ENCODE results near the gene VPS13C. TPM values are rescaled to one million over a fixed set of nuclear protein-coding genes. Genes with fewer than 3 reads are reported as not detected.

Gene VPS13C
- total RNA-seq, 1 donor from 2014 or later: 57.4 TPM

DNA sequence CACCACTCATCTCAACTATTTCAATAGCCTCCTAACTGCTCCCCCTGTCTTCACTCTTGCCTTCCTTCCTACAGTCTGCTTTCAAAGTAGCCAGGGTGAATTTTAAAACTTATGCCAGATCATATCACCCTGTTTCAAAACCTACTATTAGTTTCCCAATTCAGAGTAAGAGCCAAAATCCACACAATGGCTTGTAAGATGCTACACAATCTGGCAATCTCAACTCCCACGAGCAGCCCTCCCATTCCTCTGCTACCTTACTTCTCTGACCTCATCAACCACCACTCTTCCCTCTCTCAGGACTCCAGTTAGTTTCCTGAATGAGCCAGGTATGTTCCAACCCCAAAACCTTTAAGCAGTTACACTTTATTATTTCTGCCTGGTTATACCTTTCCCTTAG is 62.5 kb downstream of the VPS13C start:
- no peaks in the 10 kb centered on the region for H3K27me3 Mint-ChIP-seq (ENCODE audit: low read depth)
- H3K4me1 Mint-ChIP-seq (ENCODE audit: low read depth): peaks cover 8% of the 10 kb centered on the region
- no peak for DNase-seq (ENCODE audit: low spot score)
- H3K36me3 Mint-ChIP-seq (ENCODE audit: low read depth): peaks cover 40% of the 10 kb centered on the region
- no peak overlapping the region for H3K4me3 Mint-ChIP-seq (ENCODE audit: low read depth)
- H3K9me3 Mint-ChIP-seq: no peaks in the 10 kb centered on the region
- intact Hi-C loops (cut with micrococcal nuclease): no loop called here
- no peak overlapping the region for H3K27ac Mint-ChIP-seq

DNA sequence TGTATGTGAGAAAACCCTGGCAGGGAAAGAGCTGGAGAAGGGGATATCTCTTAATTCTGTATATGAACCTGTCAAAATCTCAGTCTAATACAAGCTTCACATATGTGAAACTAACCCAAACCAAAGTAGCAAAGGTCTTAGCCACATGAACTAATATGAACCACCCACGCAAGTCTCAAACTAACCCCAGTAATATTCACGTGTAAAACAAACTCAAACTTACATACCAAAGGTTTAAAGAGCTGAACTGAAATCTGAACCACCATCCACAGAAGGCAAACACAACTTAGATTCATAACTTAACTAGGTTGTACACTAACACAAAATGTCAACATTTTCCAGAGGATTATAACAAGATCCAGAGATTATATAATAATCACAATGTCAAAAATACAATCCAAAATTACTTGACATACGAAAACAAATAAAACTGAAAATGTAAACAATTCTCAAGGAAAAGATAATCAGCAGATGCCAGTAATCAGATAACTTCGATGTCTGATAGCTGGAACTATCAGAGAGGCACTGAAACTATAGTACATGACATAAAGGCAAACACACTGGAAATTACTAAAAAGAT is 64.1 kb downstream of the VPS13C start:
- no peak for DNase-seq (ENCODE audit: low spot score)
- no peak overlapping the region for H3K27ac Mint-ChIP-seq
- no peaks in the 10 kb centered on the region for H3K9me3 Mint-ChIP-seq
- intact Hi-C loops (cut with micrococcal nuclease): no loop called here
- peaks cover 13% of the 10 kb centered on the region for H3K4me1 Mint-ChIP-seq (ENCODE audit: low read depth)
- H3K36me3 Mint-ChIP-seq (ENCODE audit: low read depth): peaks cover 44% of the 10 kb centered on the region
- H3K27me3 Mint-ChIP-seq (ENCODE audit: low read depth): no peaks in the 10 kb centered on the region
- no peak overlapping the region for H3K4me3 Mint-ChIP-seq (ENCODE audit: low read depth)

DNA sequence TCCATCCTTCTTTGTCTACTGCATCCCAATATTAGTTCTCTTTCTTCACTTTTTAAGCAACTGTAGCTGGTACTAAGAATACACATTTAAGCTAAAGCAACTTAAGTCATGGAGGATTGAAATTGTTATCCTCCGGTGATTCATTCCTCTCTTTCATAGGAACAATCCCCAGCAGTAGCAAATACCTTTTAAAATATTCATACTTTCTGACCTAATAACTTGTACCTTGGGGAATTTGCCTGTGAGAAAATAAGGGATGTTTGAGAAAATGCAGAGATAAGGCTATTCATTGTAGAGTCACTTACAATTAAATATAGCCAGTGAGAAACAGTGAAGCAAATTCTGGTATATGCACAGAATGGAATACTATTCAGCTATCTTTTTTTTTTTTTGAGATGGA is 66.0 kb downstream of the VPS13C start:
- Mint-ChIP-seq H3K9me3 (peaks cover 6% of the 10 kb centered on the region), H3K27ac (no peak overlapping the region), H3K4me3 (ENCODE audit: low read depth) (no peak overlapping the region), H3K36me3 (ENCODE audit: low read depth) (peaks cover 49% of the 10 kb centered on the region), H3K27me3 (ENCODE audit: low read depth) (no peaks in the 10 kb centered on the region), H3K4me1 (ENCODE audit: low read depth) (peaks cover 13% of the 10 kb centered on the region)
- intact Hi-C loops (cut with micrococcal nuclease): no loop called here
- DNase-seq (ENCODE audit: low spot score): no peak

DNA sequence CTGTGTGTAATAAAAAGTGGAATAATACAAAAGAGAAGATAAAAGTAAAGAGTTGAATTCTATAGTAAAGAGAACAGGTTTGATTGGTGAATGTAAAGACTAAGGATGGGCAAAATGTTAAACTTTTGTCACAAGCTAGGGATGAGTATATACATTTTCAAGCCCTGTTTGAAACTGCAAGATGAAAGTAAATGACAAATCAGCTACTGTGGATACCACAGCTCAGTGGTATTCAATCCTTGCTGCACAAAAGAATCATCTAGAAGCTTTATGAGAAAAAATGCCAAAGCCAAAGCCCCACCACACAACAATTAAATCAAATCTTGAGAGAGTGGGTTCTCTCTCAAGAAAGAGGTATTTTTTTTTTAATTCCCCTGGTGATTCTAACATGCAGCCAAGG is 67.7 kb downstream of the VPS13C start:
- no peak for DNase-seq (ENCODE audit: low spot score)
- H3K4me3 Mint-ChIP-seq (ENCODE audit: low read depth): no peak overlapping the region
- H3K36me3 Mint-ChIP-seq (ENCODE audit: low read depth): peaks cover 59% of the 10 kb centered on the region
- intact Hi-C loops (cut with micrococcal nuclease): no loop called here
- peaks cover 19% of the 10 kb centered on the region for H3K9me3 Mint-ChIP-seq
- peaks cover 9% of the 10 kb centered on the region for H3K4me1 Mint-ChIP-seq (ENCODE audit: low read depth)
- no peaks in the 10 kb centered on the region for H3K27me3 Mint-ChIP-seq (ENCODE audit: low read depth)
- H3K27ac Mint-ChIP-seq: no peak overlapping the region

DNA sequence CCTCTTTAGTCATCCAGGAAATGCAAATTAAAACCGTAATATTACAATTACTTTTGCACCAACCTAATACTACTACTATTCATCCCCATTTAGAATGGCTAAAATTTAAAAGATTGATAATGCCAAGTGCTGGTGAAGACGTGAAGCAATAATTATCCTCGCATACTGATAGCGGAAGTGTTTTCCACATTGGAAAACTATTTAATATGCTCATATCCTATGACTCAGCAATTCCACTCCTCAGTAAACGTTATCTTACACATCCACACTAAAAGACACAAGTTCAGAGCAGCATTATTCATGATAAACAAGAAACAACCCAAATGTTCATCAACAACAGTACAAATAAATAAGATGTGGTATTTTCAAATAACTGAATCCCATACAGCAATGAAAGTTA is 70.6 kb downstream of the VPS13C start:
- peaks cover 47% of the 10 kb centered on the region for H3K36me3 Mint-ChIP-seq (ENCODE audit: low read depth)

DNA sequence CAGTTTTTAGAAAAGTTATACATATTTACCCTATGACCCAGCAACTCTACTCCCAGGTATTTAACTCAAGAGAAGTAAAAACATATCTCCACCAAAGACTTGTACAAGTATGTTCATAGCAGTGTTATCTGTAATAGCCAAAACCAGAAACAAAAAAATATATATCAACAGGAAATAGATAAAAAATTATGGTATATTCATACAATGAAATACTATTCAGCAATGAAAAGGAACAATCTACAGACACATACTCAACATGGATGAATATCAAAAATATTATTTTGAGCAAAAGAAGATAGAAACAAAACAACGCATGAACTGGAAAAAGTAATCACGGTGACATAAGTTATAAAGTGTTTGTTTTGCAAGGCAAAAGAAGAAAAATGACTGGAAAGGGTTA is 72.4 kb downstream of the VPS13C start:
- Mint-ChIP-seq H3K9me3 (peaks cover 24% of the 10 kb centered on the region), H3K27me3 (ENCODE audit: low read depth) (no peaks in the 10 kb centered on the region), H3K4me1 (ENCODE audit: low read depth) (peaks cover 5% of the 10 kb centered on the region), H3K4me3 (ENCODE audit: low read depth) (no peak overlapping the region), H3K36me3 (ENCODE audit: low read depth) (peaks cover 56% of the 10 kb centered on the region), H3K27ac (no peak overlapping the region)
- DNase-seq (ENCODE audit: low spot score): no peak
- intact Hi-C loops (cut with micrococcal nuclease): no loop called here

More for the DNA sequence above, 70.6 kb downstream of the VPS13C start:
- no peak overlapping the region for H3K4me3 Mint-ChIP-seq (ENCODE audit: low read depth)
- no peak overlapping the region for H3K27ac Mint-ChIP-seq
- DNase-seq (ENCODE audit: low spot score): no peak
- H3K27me3 Mint-ChIP-seq (ENCODE audit: low read depth): no peaks in the 10 kb centered on the region
- H3K9me3 Mint-ChIP-seq: peaks cover 24% of the 10 kb centered on the region
- intact Hi-C loops (cut with micrococcal nuclease): no loop called here
- peaks cover 5% of the 10 kb centered on the region for H3K4me1 Mint-ChIP-seq (ENCODE audit: low read depth)

DNA sequence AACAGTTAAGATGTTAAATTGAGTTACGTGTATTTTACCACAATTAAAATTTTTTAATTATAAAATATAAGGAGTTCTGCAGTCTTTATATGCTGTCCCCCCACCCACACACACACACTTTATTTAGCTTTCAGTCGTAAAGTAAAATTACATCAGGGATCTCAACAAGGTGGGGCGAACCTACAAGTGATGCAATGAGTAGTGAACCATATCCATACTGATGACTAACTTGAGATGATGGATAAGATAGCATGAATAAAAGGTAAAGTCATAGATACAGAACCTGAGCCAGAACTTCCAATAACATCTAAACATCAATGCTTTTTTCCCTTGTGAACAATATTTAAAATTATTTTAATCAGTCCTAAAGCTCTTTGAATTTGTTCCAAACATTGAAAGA is 77.2 kb downstream of the VPS13C start:
- no peak for DNase-seq (ENCODE audit: low spot score)
- peaks cover 11% of the 10 kb centered on the region for H3K9me3 Mint-ChIP-seq
- no peaks in the 10 kb centered on the region for H3K4me1 Mint-ChIP-seq (ENCODE audit: low read depth)
- H3K4me3 Mint-ChIP-seq (ENCODE audit: low read depth): no peak overlapping the region
- intact Hi-C loops (cut with micrococcal nuclease): no loop called here
- no peaks in the 10 kb centered on the region for H3K27me3 Mint-ChIP-seq (ENCODE audit: low read depth)
- H3K27ac Mint-ChIP-seq: no peak overlapping the region
- peaks cover 63% of the 10 kb centered on the region for H3K36me3 Mint-ChIP-seq (ENCODE audit: low read depth)

DNA sequence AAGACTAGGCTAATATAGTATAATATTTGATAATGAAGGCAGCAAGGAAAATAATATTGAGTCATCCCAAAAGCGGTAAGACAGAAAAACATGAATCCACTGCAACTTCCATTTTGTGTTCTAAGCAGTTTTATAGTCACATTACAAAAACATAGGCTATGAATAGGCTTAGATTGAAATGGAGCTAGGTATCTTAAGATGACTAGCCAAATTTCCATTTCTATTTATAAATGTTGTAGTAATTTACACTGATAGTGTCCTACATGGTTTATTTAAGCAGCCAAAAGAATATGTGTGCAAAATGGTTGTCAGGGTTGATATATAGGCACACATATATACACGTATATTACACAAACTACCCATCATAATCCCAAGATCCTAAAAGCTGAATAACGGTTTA is 82.0 kb downstream of the VPS13C start:
- no peak for DNase-seq (ENCODE audit: low spot score)
- no peaks in the 10 kb centered on the region for H3K27me3 Mint-ChIP-seq (ENCODE audit: low read depth)
- H3K4me3 Mint-ChIP-seq (ENCODE audit: low read depth): no peak overlapping the region
- H3K27ac Mint-ChIP-seq: no peak overlapping the region
- intact Hi-C loops (cut with micrococcal nuclease): no loop called here
- H3K4me1 Mint-ChIP-seq (ENCODE audit: low read depth): peaks cover 9% of the 10 kb centered on the region
- H3K9me3 Mint-ChIP-seq: no peaks in the 10 kb centered on the region
- H3K36me3 Mint-ChIP-seq (ENCODE audit: low read depth): peaks cover 63% of the 10 kb centered on the region

DNA sequence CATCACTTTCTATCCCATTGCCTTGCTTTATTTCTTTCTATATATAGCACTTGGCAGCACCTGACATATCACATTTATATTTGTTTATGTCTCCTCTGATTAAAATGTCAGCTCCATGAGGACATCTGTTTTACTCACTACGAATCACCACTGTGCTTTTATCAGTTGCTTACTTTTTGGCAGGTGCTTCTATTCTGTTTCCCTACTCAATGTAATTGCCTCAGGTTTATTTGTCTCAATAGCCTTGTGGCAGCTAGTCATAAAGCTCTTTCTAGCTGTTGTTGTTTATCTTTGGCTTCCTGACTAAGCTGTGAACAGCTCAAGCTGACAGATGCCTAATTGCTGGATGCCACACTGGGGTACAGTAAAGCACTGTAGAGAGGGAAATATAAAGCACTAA is 85.5 kb downstream of the VPS13C start:
- Mint-ChIP-seq H3K27me3 (ENCODE audit: low read depth) (no peaks in the 10 kb centered on the region), H3K36me3 (ENCODE audit: low read depth) (peaks cover 70% of the 10 kb centered on the region), H3K4me1 (ENCODE audit: low read depth) (peaks cover 9% of the 10 kb centered on the region), H3K9me3 (no peaks in the 10 kb centered on the region), H3K27ac (no peak overlapping the region), H3K4me3 (ENCODE audit: low read depth) (no peak overlapping the region)
- intact Hi-C loops (cut with micrococcal nuclease): no loop called here
- no peak for DNase-seq (ENCODE audit: low spot score)

DNA sequence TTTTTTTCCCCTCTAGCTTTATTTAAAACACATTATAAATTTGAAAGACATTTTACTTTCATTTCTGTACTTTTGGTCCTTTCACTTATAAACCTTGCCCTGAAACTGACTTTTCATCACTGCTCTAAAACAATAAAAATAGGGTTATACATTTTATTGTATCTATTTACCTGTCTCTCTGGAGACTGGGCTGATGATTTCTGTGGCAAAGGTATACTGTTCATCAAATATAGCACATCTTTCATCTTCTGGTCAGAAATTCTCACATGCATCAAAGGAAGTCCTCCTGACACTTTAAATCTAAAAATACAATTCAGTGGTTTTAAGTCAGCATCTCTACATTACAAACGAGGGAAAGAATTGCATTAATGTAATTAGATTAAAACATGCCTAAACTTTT is 86.1 kb downstream of the VPS13C start:
- Mint-ChIP-seq H3K9me3 (no peaks in the 10 kb centered on the region), H3K4me3 (ENCODE audit: low read depth) (no peak overlapping the region), H3K27me3 (ENCODE audit: low read depth) (no peaks in the 10 kb centered on the region), H3K27ac (no peak overlapping the region), H3K4me1 (ENCODE audit: low read depth) (peaks cover 9% of the 10 kb centered on the region), H3K36me3 (ENCODE audit: low read depth) (peaks cover 64% of the 10 kb centered on the region)
- DNase-seq (ENCODE audit: low spot score): no peak
- intact Hi-C loops (cut with micrococcal nuclease): no loop called here

DNA sequence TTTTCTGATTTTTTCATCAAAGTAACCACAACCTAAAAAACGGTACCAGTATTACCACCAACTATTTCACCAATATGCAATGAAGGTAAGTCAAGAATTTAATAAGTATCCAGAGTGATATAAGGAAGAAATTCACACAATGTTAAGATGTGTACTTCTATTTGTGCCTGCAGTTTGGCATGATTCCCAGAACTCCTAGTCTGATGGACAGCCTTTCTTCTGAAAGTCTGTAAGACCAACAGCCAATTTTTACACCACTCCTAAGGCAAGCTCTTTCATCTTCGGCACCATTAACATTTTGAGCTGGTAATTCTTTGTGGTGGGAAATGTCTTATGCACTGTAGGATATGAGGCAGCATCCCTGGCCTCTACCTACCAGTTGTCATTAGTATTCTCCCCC is 108.3 kb downstream of the VPS13C start:
- H3K27me3 Mint-ChIP-seq (ENCODE audit: low read depth): no peaks in the 10 kb centered on the region
- H3K4me1 Mint-ChIP-seq (ENCODE audit: low read depth): no peaks in the 10 kb centered on the region
- no peak overlapping the region for H3K4me3 Mint-ChIP-seq (ENCODE audit: low read depth)
- DNase-seq (ENCODE audit: low spot score): no peak
- no peak overlapping the region for H3K27ac Mint-ChIP-seq
- peaks cover 49% of the 10 kb centered on the region for H3K36me3 Mint-ChIP-seq (ENCODE audit: low read depth)
- intact Hi-C loops (cut with micrococcal nuclease): no loop called here
- H3K9me3 Mint-ChIP-seq: peaks cover 3% of the 10 kb centered on the region

DNA sequence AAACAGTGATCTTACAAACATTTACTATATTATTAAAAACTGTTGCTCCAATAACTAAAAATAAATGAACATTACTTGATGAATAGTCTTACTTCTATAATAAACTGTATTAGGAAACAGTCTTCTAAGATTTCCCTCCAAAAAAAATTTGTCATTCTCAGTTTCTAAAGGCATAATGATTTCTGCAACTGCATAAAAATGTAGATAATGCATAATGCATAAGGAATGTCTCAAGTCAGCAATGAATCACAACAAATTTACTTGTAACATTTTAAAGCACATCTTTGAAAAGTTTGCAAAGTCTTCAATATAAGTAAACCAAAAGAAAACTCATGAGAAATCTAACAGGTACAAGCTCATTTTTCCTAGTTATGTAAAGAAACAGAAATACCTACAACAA is 113.5 kb downstream of the VPS13C start:
- intact Hi-C loops (cut with micrococcal nuclease): no loop called here
- no peak overlapping the region for H3K4me3 Mint-ChIP-seq (ENCODE audit: low read depth)

DNA sequence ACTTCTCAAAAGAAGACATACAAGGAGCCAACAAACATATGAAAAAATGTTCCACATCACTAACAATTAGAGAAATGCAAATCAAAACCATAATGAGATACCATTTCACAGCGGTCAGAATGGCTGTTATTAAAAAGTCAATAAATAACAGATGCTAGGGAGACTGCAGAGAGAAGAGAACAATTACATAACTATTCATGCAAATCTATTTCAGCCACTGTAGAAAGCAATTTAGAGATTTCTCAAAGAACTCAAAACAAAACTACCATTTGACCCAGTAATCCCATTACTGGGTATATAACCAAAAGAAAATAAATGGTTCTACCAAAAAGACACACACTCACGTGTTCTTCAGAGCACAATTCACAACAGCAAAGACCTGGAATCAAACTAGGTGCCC is 116.3 kb downstream of the VPS13C start:
- no peaks in the 10 kb centered on the region for H3K4me1 Mint-ChIP-seq (ENCODE audit: low read depth)
- no peak for DNase-seq (ENCODE audit: low spot score)
- H3K27ac Mint-ChIP-seq: no peak overlapping the region
- peaks cover 38% of the 10 kb centered on the region for H3K36me3 Mint-ChIP-seq (ENCODE audit: low read depth)
- H3K4me3 Mint-ChIP-seq (ENCODE audit: low read depth): no peak overlapping the region
- H3K27me3 Mint-ChIP-seq (ENCODE audit: low read depth): no peaks in the 10 kb centered on the region
- intact Hi-C loops (cut with micrococcal nuclease): no loop called here
- peaks cover 10% of the 10 kb centered on the region for H3K9me3 Mint-ChIP-seq

More for the DNA sequence above, 113.5 kb downstream of the VPS13C start:
- H3K36me3 Mint-ChIP-seq (ENCODE audit: low read depth): peaks cover 44% of the 10 kb centered on the region
- no peaks in the 10 kb centered on the region for H3K27me3 Mint-ChIP-seq (ENCODE audit: low read depth)
- no peak for DNase-seq (ENCODE audit: low spot score)
- peaks cover 10% of the 10 kb centered on the region for H3K9me3 Mint-ChIP-seq
- H3K27ac Mint-ChIP-seq: no peak overlapping the region
- no peaks in the 10 kb centered on the region for H3K4me1 Mint-ChIP-seq (ENCODE audit: low read depth)

DNA sequence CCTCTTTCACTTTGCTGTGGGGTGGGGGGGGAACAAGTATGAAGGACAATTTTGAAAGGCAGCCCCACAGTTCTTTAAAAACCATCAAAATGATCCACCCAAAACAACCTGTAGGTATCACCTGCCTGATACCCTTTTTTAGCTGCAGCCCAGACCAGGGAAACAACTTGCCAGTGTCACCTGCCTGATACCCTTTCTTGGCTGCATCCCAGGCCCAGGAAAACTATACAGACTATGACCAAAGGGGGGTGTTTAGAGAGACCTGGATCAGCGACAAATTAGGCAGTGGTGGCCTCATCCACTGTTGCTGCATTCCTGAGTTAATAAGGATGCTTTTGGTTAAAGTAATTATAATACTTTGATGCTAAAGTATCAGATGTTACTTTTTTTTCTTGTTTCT is 122.0 kb downstream of the VPS13C start:
- Mint-ChIP-seq H3K36me3 (ENCODE audit: low read depth) (peaks cover 30% of the 10 kb centered on the region), H3K27ac (no peak overlapping the region), H3K4me3 (ENCODE audit: low read depth) (no peak overlapping the region), H3K4me1 (ENCODE audit: low read depth) (peaks cover 6% of the 10 kb centered on the region), H3K9me3 (no peaks in the 10 kb centered on the region), H3K27me3 (ENCODE audit: low read depth) (no peaks in the 10 kb centered on the region)
- no peak for DNase-seq (ENCODE audit: low spot score)
- intact Hi-C loops (cut with micrococcal nuclease): no loop called here

All from activated T-helper 2 cell treated with anti-CD3 and anti-CD28 coated beads, Interferon-gamma antibody, Interleukin-2, Interleukin-4, amounts not matched to agents 10 μg/mL and 5 μg/mL and 100 μg/mL, durations not matched to agents 14 hours and 24 hours and 36 hours (primary cell).